GM23338 (cell line): ENCODE data around the gene OSBPL10. TPM values are rescaled to one million over a fixed set of nuclear protein-coding genes. Genes with fewer than 3 reads are reported as not detected.

Experiments
- ATAC-seq: fragments of 200-7000 bp; cut with Tn5 transposase; 3 replicates; pipeline ENCODE4 v1.9.1; 2020
- DNase-seq: peaks from one replicate; pipeline ENCODE4 v3.0.0-alpha.2; 2015; ENCODE audit warnings: low spot score
- H2AFZ ChIP-seq: fragments of 200-600 bp; sonication (generic); 2 replicates; pipeline ENCODE4 v1.8.0; 2016; ENCODE audit warnings: antibody characterized with exemption, mild to moderate bottlenecking, moderate library complexity
- H3F3A ChIP-seq: fragments of 200-600 bp; sonication (generic); replicated peaks from 2 replicates; pipeline ENCODE4 v1.8.0; 2017; ENCODE audit warnings: antibody characterized with exemption, mixed run types, low read depth
- H3K27ac ChIP-seq: fragments of 200-600 bp; sonication (generic); 2 replicates; pipeline ENCODE4 v1.6.1; 2016; ENCODE audit warnings: low read depth
- H3K27me3 ChIP-seq: fragments of 200-600 bp; sonication (generic); 2 replicates; pipeline ENCODE4 v1.8.0; 2016; ENCODE audit warnings: mild to moderate bottlenecking, mixed run types, moderate library complexity; ENCODE audit not compliant: insufficient read depth
- H3K36me3 ChIP-seq: fragments of 200-600 bp; sonication (generic); 2 replicates; pipeline ENCODE4 v1.8.0; 2016; ENCODE audit warnings: mild to moderate bottlenecking; ENCODE audit not compliant: insufficient read depth
- H3K4me1 ChIP-seq: fragments of 200-600 bp; sonication (generic); 2 replicates; pipeline ENCODE4 v1.8.0; 2016; ENCODE audit warnings: mild to moderate bottlenecking, moderate library complexity; ENCODE audit not compliant: insufficient read depth
- H3K4me2 ChIP-seq: fragments of 200-600 bp; sonication (generic); 2 replicates; pipeline ENCODE4 v1.7.1; 2017; ENCODE audit warnings: mixed run types
- H3K4me3 ChIP-seq: fragments of 200-600 bp; sonication (generic); 2 replicates; pipeline ENCODE4 v1.6.1; 2016; ENCODE audit warnings: mixed run types
- H3K79me2 ChIP-seq: fragments of 200-600 bp; sonication (generic); replicated peaks from 2 replicates; pipeline ENCODE4 v1.8.0; 2017; ENCODE audit warnings: mild to moderate bottlenecking; ENCODE audit not compliant: insufficient read depth
- H3K9me2 ChIP-seq: fragments of 200-600 bp; sonication (generic); 2 replicates; pipeline ENCODE4 v1.8.0; 2017; ENCODE audit not compliant: insufficient read depth
- H4K20me1 ChIP-seq: fragments of 200-600 bp; sonication (generic); replicated peaks from 2 replicates; pipeline ENCODE4 v1.8.0; 2017; ENCODE audit warnings: mild to moderate bottlenecking; ENCODE audit not compliant: insufficient read depth
- H3K27ac Mint-ChIP-seq: 2 replicates; pipeline ENCODE4 v1.8.0; 2020; ENCODE audit warnings: inconsistent platforms, mild to moderate bottlenecking, moderate library complexity, mixed read lengths
- H3K27me3 Mint-ChIP-seq: 3 replicates; pipeline ENCODE4 v1.8.0; 2022; ENCODE audit warnings: low read depth, mild to moderate bottlenecking, moderate library complexity, mixed read lengths, inconsistent platforms; ENCODE audit not compliant: insufficient read depth, poor library complexity
- H3K36me3 Mint-ChIP-seq: 3 replicates; pipeline ENCODE4 v1.8.0; 2021; ENCODE audit warnings: low read depth, mild to moderate bottlenecking, inconsistent platforms, moderate library complexity, mixed read lengths
- H3K4me1 Mint-ChIP-seq: 3 replicates; pipeline ENCODE4 v1.8.0; 2020; ENCODE audit warnings: mild to moderate bottlenecking, inconsistent platforms, mixed read lengths
- H3K4me3 Mint-ChIP-seq: 3 replicates; pipeline ENCODE4 v1.8.0; 2021; ENCODE audit warnings: moderate library complexity, mild to moderate bottlenecking, inconsistent platforms, mixed read lengths
- H3K9me3 Mint-ChIP-seq: 3 replicates; pipeline ENCODE4 v1.8.0; 2020; ENCODE audit warnings: moderate library complexity, mild to moderate bottlenecking, inconsistent platforms, mixed read lengths
- CREB1 ChIP-seq: fragments of 250-450 bp; sonication (Bioruptor Pico); IDR thresholded peaks from 2 replicates; pipeline ENCODE4 v1.5.0; 2020; ENCODE audit warnings: low read depth, mild to moderate bottlenecking, moderate library complexity
- EZH2 ChIP-seq: fragments of 200-600 bp; sonication (generic); IDR thresholded peaks from one replicate; pipeline ENCODE4 v1.8.0; 2017; ENCODE audit warnings: antibody characterized with exemption, mild to moderate bottlenecking, low read depth; ENCODE audit not compliant: unreplicated experiment
- JUNB ChIP-seq: IDR thresholded peaks from one replicate; pipeline ENCODE4 v1.6.1; 2016; ENCODE audit warnings: antibody characterized with exemption; ENCODE audit not compliant: unreplicated experiment
- REST ChIP-seq: IDR thresholded peaks from one replicate; pipeline ENCODE4 v1.6.1; 2018; ENCODE audit warnings: antibody characterized with exemption; ENCODE audit not compliant: unreplicated experiment
- ZNF462 ChIP-seq: fragments of 250-450 bp; sonication (Bioruptor Pico); IDR thresholded peaks from 2 replicates; pipeline ENCODE4 v1.5.0; 2020; ENCODE audit warnings: mild to moderate bottlenecking, moderate library complexity
- polyA plus RNA-seq: library from polyadenylated mRNA; unstranded; fragments of >200 nt; fragmentation: Nextera tagmentation; extraction: Ambion mirVana; gene quantifications from 2 replicates; pipeline ENCODE4 v1.2.1, GENCODE V29; 2016
- total RNA-seq: library from RNA; depleted of rRNA; stranded (reverse); fragments of >200 nt; shearing (Covaris generic); gene quantifications from 2 replicates; pipeline ENCODE4 v1.2.3, GENCODE V29; 2014

OSBPL10 gene
- total and polyA plus RNA-seq, 2 experiments from 2014 or later, result 23.8 to 149 TPM

DNA sequence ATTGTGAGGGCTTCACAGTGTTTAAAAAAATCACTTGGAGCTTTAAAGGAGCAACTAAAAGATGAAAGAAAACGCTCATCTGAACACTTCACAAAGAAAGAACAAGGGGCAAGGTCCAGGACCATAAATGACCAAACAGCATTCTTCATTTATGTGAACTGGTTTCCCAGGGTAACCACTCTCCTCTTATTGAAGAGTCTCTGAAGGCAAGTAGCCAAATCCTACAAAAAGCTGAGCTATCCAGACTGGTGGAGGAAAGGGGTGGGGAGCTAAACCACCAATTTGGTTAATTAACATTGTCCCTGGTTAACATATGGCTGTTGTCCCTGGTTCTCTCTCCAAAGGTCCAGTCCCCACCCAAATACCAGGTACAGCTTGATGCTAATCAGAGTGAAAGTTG, 58.1 kb downstream of the OSBPL10 start (continued):
- TF ChIP-seq ZNF462 (CRISPR knock-in tag), result no peak
- no peak for TF ChIP-seq EZH2
- TF ChIP-seq JUNB, result no peak

GRCh38 chr3:31921837-31922236, 59.2 kb downstream of the OSBPL10 start:
- 0 out of 2 replicates have a peak overlapping the region, but pooled peaks have one; percentile 29 for H3K27ac ChIP-seq
- H3K27me3 Mint-ChIP-seq, result peaks cover 4% of the 10 kb centered on the region
- no peak for ATAC-seq
- peaks cover 4% of the 10 kb centered on the region; the same call in 1 of the 2 replicates for H3F3A ChIP-seq
- no peak overlapping the region for H3K4me3 ChIP-seq
- H3K27ac Mint-ChIP-seq, result no peak overlapping the region
- peaks cover 33% of the 10 kb centered on the region for H3K36me3 Mint-ChIP-seq
- peaks cover 62% of the 10 kb centered on the region for H3K4me1 ChIP-seq
- H3K9me3 Mint-ChIP-seq, result peaks cover 17% of the 10 kb centered on the region
- no peak overlapping the region for H3K4me3 Mint-ChIP-seq
- H3K27me3 ChIP-seq, result no peaks in the 10 kb centered on the region
- no peak for DNase-seq
- peaks cover 94% of the 10 kb centered on the region for H3K79me2 ChIP-seq
- peaks cover 14% of the 10 kb centered on the region; the same call in 1 of the 2 replicates for H4K20me1 ChIP-seq
- peaks cover 4% of the 10 kb centered on the region; the same call in 1 of the 2 replicates for H3K9me2 ChIP-seq
- no peaks in the 10 kb centered on the region for H3K36me3 ChIP-seq
- no peak overlapping the region for H2AFZ ChIP-seq
- peaks cover 60% of the 10 kb centered on the region for H3K4me1 Mint-ChIP-seq
- H3K4me2 ChIP-seq, result no peak overlapping the region
- TF ChIP-seq ZNF462 (CRISPR knock-in tag), result no peak
- no peak for TF ChIP-seq CREB1 (CRISPR knock-in tag)
- no peak for TF ChIP-seq REST
- TF ChIP-seq JUNB, result no peak
